ENCODE measurements around the gene NRXN3.

- TF ChIP-seq, protein P1, sequence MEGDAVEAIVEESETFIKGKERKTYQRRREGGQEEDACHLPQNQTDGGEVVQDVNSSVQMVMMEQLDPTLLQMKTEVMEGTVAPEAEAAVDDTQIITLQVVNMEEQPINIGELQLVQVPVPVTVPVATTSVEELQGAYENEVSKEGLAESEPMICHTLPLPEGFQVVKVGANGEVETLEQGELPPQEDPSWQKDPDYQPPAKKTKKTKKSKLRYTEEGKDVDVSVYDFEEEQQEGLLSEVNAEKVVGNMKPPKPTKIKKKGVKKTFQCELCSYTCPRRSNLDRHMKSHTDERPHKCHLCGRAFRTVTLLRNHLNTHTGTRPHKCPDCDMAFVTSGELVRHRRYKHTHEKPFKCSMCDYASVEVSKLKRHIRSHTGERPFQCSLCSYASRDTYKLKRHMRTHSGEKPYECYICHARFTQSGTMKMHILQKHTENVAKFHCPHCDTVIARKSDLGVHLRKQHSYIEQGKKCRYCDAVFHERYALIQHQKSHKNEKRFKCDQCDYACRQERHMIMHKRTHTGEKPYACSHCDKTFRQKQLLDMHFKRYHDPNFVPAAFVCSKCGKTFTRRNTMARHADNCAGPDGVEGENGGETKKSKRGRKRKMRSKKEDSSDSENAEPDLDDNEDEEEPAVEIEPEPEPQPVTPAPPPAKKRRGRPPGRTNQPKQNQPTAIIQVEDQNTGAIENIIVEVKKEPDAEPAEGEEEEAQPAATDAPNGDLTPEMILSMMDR (IDR thresholded peaks at IDR 0.05): no peak
- TF ChIP-seq POLR2AphosphoS5 (IDR thresholded peaks at IDR 0.05; ENCODE audit: low read depth, low read length) (no peak), TCF7L2 (IDR thresholded peaks at IDR 0.05; ENCODE audit: low read depth, low read length) (no peak), SIN3A (IDR thresholded peaks at IDR 0.05; ENCODE audit: borderline replicate concordance, insufficient read depth, low read depth, low read length) (no peak)
Observed at GRCh38 chr14:79833781-79834180, 1663.6 kb downstream of the NRXN3 start.

Data from Panc1 (cell line).